ENCODE data around the gene CD7. TPM values are rescaled to one million over a fixed set of nuclear protein-coding genes. Genes with fewer than 3 reads are reported as not detected.

Gene CD7
- total and polyA plus RNA-seq, 2 donors from 2014 or later = 1.0 to 9.2 TPM

- H3K9me3 ChIP-seq (ENCODE audit: control insufficient read depth in 2 of 3, insufficient read depth in 1 of 3, low read length in 3 of 3) = no peaks in the 10 kb centered on the region
- no peaks in the 10 kb centered on the region for H3K27me3 ChIP-seq (ENCODE audit: control insufficient read depth, insufficient read depth, low read length)
- intact Hi-C loops (cut with DNase I) = no loop called here
- H3K9ac ChIP-seq (ENCODE audit: low read length in 3 of 3) = peak overlapping the region in 1 of 3 donors; percentile 12
- TF ChIP-seq CTCF (IDR thresholded peaks at IDR 0.05; ENCODE audit: borderline replicate concordance, extremely low read depth, insufficient read depth) = no peak
- H3K4me1 ChIP-seq (ENCODE audit: control insufficient read depth in 2 of 3, insufficient read depth in 2 of 3, low read depth in 1 of 3, low read length in 3 of 3) = peaks cover 0 to 20% (median 18%) of the 10 kb centered on the region in 3 donors
- H3K27ac ChIP-seq (ENCODE audit: low read depth in 2 of 2, low read length in 2 of 2) = peak overlapping the region; percentile 57 to 73
- DNase-seq (peak in 2 of 5 donors; percentile 47 to 77), FAIRE-seq (no peak)
- no peak overlapping the region for H3K4me3 ChIP-seq (ENCODE audit: low read length in 3 of 3)
- no peaks in the 10 kb centered on the region for H3K36me3 ChIP-seq (ENCODE audit: control insufficient read depth in 2 of 3, insufficient read depth in 3 of 3, low read length in 3 of 3)
These were observed 34.9 kb downstream of the CD7 start for GRCh38 chr17:82282239-82283207.

GRCh38 chr17:82281502-82282238, 35.7 kb downstream of the CD7 start:
- FAIRE-seq = no peak

GRCh38 chr17:82281076-82281475, 36.3 kb downstream of the CD7 start:
- H3K27ac ChIP-seq (ENCODE audit: low read depth in 2 of 2, low read length in 2 of 2) = no peak overlapping the region
- intact Hi-C loops (cut with DNase I) = no loop called here
- TF ChIP-seq CTCF (IDR thresholded peaks at IDR 0.05; ENCODE audit: borderline replicate concordance, extremely low read depth, insufficient read depth) = no peak
- H3K4me1 ChIP-seq (ENCODE audit: control insufficient read depth in 2 of 3, insufficient read depth in 2 of 3, low read depth in 1 of 3, low read length in 3 of 3) = peaks cover 0 to 14% (median 9%) of the 10 kb centered on the region in 3 donors
- no peaks in the 10 kb centered on the region for H3K36me3 ChIP-seq (ENCODE audit: control insufficient read depth in 2 of 3, insufficient read depth in 3 of 3, low read length in 3 of 3)
- no peak overlapping the region for H3K4me3 ChIP-seq (ENCODE audit: low read length in 3 of 3)
- no peaks in the 10 kb centered on the region for H3K9me3 ChIP-seq (ENCODE audit: control insufficient read depth in 2 of 3, insufficient read depth in 1 of 3, low read length in 3 of 3)
- no peak overlapping the region for H3K9ac ChIP-seq (ENCODE audit: low read length in 3 of 3)
- FAIRE-seq = no peak
- peak in 2 of 5 donors; percentile 45 to 72 for DNase-seq
- H3K27me3 ChIP-seq (ENCODE audit: control insufficient read depth, insufficient read depth, low read length) = no peaks in the 10 kb centered on the region

More at GRCh38 chr17:82281502-82282238, 35.7 kb downstream of the CD7 start:
- H3K27me3 ChIP-seq (ENCODE audit: control insufficient read depth, insufficient read depth, low read length) = no peaks in the 10 kb centered on the region
- peaks cover 0 to 14% (median 9%) of the 10 kb centered on the region in 3 donors for H3K4me1 ChIP-seq (ENCODE audit: control insufficient read depth in 2 of 3, insufficient read depth in 2 of 3, low read depth in 1 of 3, low read length in 3 of 3)
- DNase-seq = peak in 3 of 5 donors; percentile 34 to 92 (median 35)
- H3K27ac ChIP-seq (ENCODE audit: low read depth in 2 of 2, low read length in 2 of 2) = peak overlapping the region in 1 of 2 donors; percentile 44
- no peaks in the 10 kb centered on the region for H3K36me3 ChIP-seq (ENCODE audit: control insufficient read depth in 2 of 3, insufficient read depth in 3 of 3, low read length in 3 of 3)
- no peaks in the 10 kb centered on the region for H3K9me3 ChIP-seq (ENCODE audit: control insufficient read depth in 2 of 3, insufficient read depth in 1 of 3, low read length in 3 of 3)
- TF ChIP-seq CTCF (IDR thresholded peaks at IDR 0.05; ENCODE audit: borderline replicate concordance, extremely low read depth, insufficient read depth) = no peak
- no peak overlapping the region for H3K9ac ChIP-seq (ENCODE audit: low read length in 3 of 3)
- intact Hi-C loops (cut with DNase I) = no loop called here
- no peak overlapping the region for H3K4me3 ChIP-seq (ENCODE audit: low read length in 3 of 3)
